HepG2 (cell line): Measurements from ENCODE around the gene FBXO10. TPM values are rescaled to one million over a fixed set of nuclear protein-coding genes. Genes with fewer than 3 reads are reported as not detected.

ENCODE experiments used
- CAMTA2 ChIP-seq: sonication (generic); formaldehyde crosslinking; IDR thresholded peaks from 2 replicates; pipeline ENCODE4 v1.4.0; 2020; ENCODE audit warnings: mild to moderate bottlenecking, missing genetic modification reagents, borderline replicate concordance
- ERF ChIP-seq: IDR thresholded peaks from 2 replicates; pipeline ENCODE4 v1.6.1; 2018; ENCODE audit warnings: missing biosample characterization, missing genetic modification reagents
- FOXK1 ChIP-seq: sonication (generic); formaldehyde crosslinking; IDR thresholded peaks from 2 replicates; pipeline ENCODE4 v1.4.0; 2020; ENCODE audit warnings: low read depth, missing genetic modification reagents, borderline replicate concordance
- GMEB1 ChIP-seq: sonication (generic); formaldehyde crosslinking; IDR thresholded peaks from 2 replicates; pipeline ENCODE4 v1.5.1; 2020; ENCODE audit warnings: missing genetic modification reagents, mild to moderate bottlenecking, borderline replicate concordance
- HNRNPUL1 ChIP-seq: fragments of 200-400 bp; formaldehyde crosslinking; IDR thresholded peaks from 2 replicates; pipeline ENCODE4 v1.6.1; 2017; ENCODE audit warnings: low read depth, mild to moderate bottlenecking, low read length, moderate library complexity
- KLF13 ChIP-seq: sonication (generic); formaldehyde crosslinking; IDR thresholded peaks from 2 replicates; pipeline ENCODE4 v1.4.0; 2020; ENCODE audit warnings: mild to moderate bottlenecking, missing genetic modification reagents
- MAZ ChIP-seq, 2 experiments: sonication (generic) in 1 of 2; formaldehyde crosslinking in 1 of 2; IDR thresholded peaks; 2 replicates each; pipeline versions ENCODE4 v1.5.0 to v1.6.1; 2012 to 2020; ENCODE audit warnings: low read depth in 2 of 2, mild to moderate bottlenecking in 2 of 2, borderline replicate concordance in 1 of 2, improper control_type of control experiment in 1 of 2, low read length in 1 of 2, missing genetic modification reagents in 1 of 2, moderate library complexity in 1 of 2
- MLX ChIP-seq: IDR thresholded peaks from 2 replicates; pipeline ENCODE4 v1.6.1; 2016
- NCOA2 ChIP-seq: sonication (generic); formaldehyde crosslinking; IDR thresholded peaks from 2 replicates; pipeline ENCODE4 v1.8.0; 2022; ENCODE audit warnings: inconsistent platforms
- PLRG1 ChIP-seq: fragments of 450-650 bp; conservative IDR thresholded peaks from 2 replicates; pipeline ENCODE4 v1.6.1; 2016
- SNAPC4 ChIP-seq: sonication (generic); formaldehyde crosslinking; IDR thresholded peaks from 2 replicates; pipeline ENCODE4 v1.4.0; 2020; ENCODE audit warnings: mild to moderate bottlenecking, missing genetic modification reagents
- THAP7 ChIP-seq: sonication (generic); formaldehyde crosslinking; IDR thresholded peaks from 2 replicates; pipeline ENCODE4 v1.8.1; 2023; ENCODE audit warnings: mild to moderate bottlenecking, missing genetic modification reagents
- TRIM22 ChIP-seq: fragments of 450-650 bp; IDR thresholded peaks from 2 replicates; pipeline ENCODE4 v1.6.1; 2017
- ZNF124 ChIP-seq: sonication (generic); formaldehyde crosslinking; IDR thresholded peaks from 2 replicates; pipeline ENCODE4 v1.4.0; 2020; ENCODE audit warnings: missing genetic modification reagents
- ZNF598 ChIP-seq: sonication (generic); formaldehyde crosslinking; IDR thresholded peaks from 2 replicates; pipeline ENCODE4 v1.5.1; 2020; ENCODE audit warnings: mild to moderate bottlenecking, missing genetic modification reagents, borderline replicate concordance
- ZNF775 ChIP-seq: sonication (generic); formaldehyde crosslinking; IDR thresholded peaks from 2 replicates; pipeline ENCODE4 v1.4.0; 2020; ENCODE audit warnings: missing genetic modification reagents, mild to moderate bottlenecking, moderate library complexity, borderline replicate concordance
- ZNF782 ChIP-seq: sonication (generic); formaldehyde crosslinking; IDR thresholded peaks from 2 replicates; pipeline ENCODE4 v1.4.0; 2020; ENCODE audit warnings: missing genetic modification reagents, mild to moderate bottlenecking, borderline replicate concordance
- ZNF891 ChIP-seq: sonication (generic); formaldehyde crosslinking; IDR thresholded peaks from 2 replicates; pipeline ENCODE4 v1.5.0; 2020; ENCODE audit warnings: mild to moderate bottlenecking, missing genetic modification reagents
- polyA plus RNA-seq, 8 experiments: library from polyadenylated mRNA; depleted of rRNA in 3 of 8; stranded (reverse) in 7 of 8; unstranded in 1 of 8; fragments of >200 nt; fragmentation: Illumina TruSeq in 4 of 8; extraction: Trizol in 4 of 8; gene quantifications; 2 replicates each; pipeline versions ENCODE4 v1.2.1 to v1.2.3, GENCODE V29; 2011 to 2016; ENCODE audit warnings: low read depth in 4 of 8, missing spikeins in 1 of 8, mixed read lengths in 1 of 8; ENCODE audit not compliant: insufficient read depth in 1 of 8
- total RNA-seq, 5 experiments: library from RNA; depleted of rRNA; stranded (reverse); fragments of >200 nt; fragmentation: Illumina TruSeq; extraction: Trizol; gene quantifications; 2 replicates each; pipeline ENCODE4 v1.2.3, GENCODE V29; 2016; ENCODE audit warnings: low read depth in 1 of 5

Gene FBXO10
- total and polyA plus RNA-seq, 2 of the 13 experiments (the other 11 are each of a cell fraction or from before 2014, with no cell fraction given), result 3.1 to 5.1 TPM

GRCh38 chr9:37592108-37592951, 16.1 kb upstream of the FBXO10 start, which contains the start of gene TOMM5 (continued):
- TF ChIP-seq MAZ (IDR thresholded peaks at IDR 0.05; ENCODE audit: borderline replicate concordance, low read depth, low read length), result no peak
- TF ChIP-seq MAZ (CRISPR knock-in tag; IDR thresholded peaks at IDR 0.05; ENCODE audit: low read depth), result peak; percentile 96
- TF ChIP-seq ZNF891 (CRISPR knock-in tag), result peak; percentile 94
- TF ChIP-seq PLRG1, result no peak
- peak; percentile 86; the same call in 1 of the 2 replicates for TF ChIP-seq ZNF782 (CRISPR knock-in tag)
- peak; percentile 86; the same call in 1 of the 2 replicates for TF ChIP-seq FOXK1 (CRISPR knock-in tag)
- peak; percentile 99 for TF ChIP-seq THAP7
- TF ChIP-seq MLX (CRISPR knock-in tag), result no peak
- TF ChIP-seq SNAPC4 (CRISPR knock-in tag), result 0 out of 2 replicates have a peak, but pooled peaks have one; percentile 60
- peak; percentile 83 for TF ChIP-seq GMEB1
- peak; percentile 96 for TF ChIP-seq ZNF598 (CRISPR knock-in tag)
- peak; percentile 55; the same call in 1 of the 2 replicates for TF ChIP-seq ZNF775 (CRISPR knock-in tag)
- TF ChIP-seq TRIM22, result no peak
- no peak for TF ChIP-seq HNRNPUL1
- peak; percentile 94 for TF ChIP-seq ERF (CRISPR knock-in tag)
- TF ChIP-seq CAMTA2 (CRISPR knock-in tag), result peak; percentile 92
- peak; percentile 90; the same call in 1 of the 2 replicates for TF ChIP-seq KLF13 (CRISPR knock-in tag)
- peak; percentile 81 for TF ChIP-seq ZNF124 (CRISPR knock-in tag)
- TF ChIP-seq NCOA2 (CRISPR knock-in tag), result peak; percentile 61
